Right lobe of liver (tissue), 4 donors: Measurements from ENCODE around the gene LGMN.

Experiments
- CTCF ChIP-seq, 4 donors: fragments of 200-600 bp in 3 of 4; fragments of 450-650 bp in 1 of 4; IDR thresholded peaks; one replicate each; pipeline versions ENCODE4 v1.5.1 to v1.8.0; 2016 to 2022; ENCODE audit warnings: antibody characterized with exemption in 4 of 4, mild to moderate bottlenecking in 2 of 4
- POLR2A ChIP-seq: fragments of 450-650 bp; IDR thresholded peaks from one replicate; pipeline ENCODE4 v1.6.1; 2017; ENCODE audit warnings: antibody characterized with exemption, mild to moderate bottlenecking
- donor health status: DM: no; HTN: no; CAD: no.
- donor health status: DM: no; HTN: no; CAD: no.
- donor health status: DM: no; HTN: yes; CAD: no.

GRCh38 chr14:92718664-92719063 lies 29.8 kb downstream of the LGMN start:
- TF ChIP-seq CTCF (IDR thresholded peaks at IDR 0.05): no peak
- TF ChIP-seq POLR2A: no peak
